Body of pancreas (tissue), 4 donors: Measurements from ENCODE around the gene MGAT4B.

ENCODE experiments used
- CTCF ChIP-seq, 7 experiments: fragments of 450-650 bp in 4 of 7; fragments of 200-600 bp in 3 of 7; sonication (generic) in 3 of 7; IDR thresholded peaks; one replicate each; pipeline ENCODE4 v1.5.1; 2016 to 2019; ENCODE audit warnings: antibody characterized with exemption in 7 of 7
- POLR2A ChIP-seq, 3 donors: fragments of 450-650 bp; IDR thresholded peaks; one replicate each; pipeline ENCODE4 v1.6.1; 2016; ENCODE audit warnings: antibody characterized with exemption in 3 of 3, mild to moderate bottlenecking in 2 of 3

DNA sequence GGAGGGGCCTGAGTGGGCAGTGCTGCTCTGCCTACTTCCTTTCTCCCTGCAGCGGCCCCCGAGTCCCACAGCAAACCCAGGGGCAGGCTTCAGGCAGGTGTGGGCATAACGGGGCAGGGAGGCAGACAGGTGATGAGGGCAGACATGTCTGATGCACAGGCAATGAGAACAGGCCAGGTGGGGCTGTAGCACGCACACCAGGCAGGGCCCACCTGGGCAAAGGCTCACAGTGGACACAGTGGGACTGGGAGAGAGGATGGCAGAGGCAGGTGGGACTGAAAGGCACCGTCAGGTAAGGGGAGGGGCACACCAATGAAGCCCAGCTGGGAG, 7.1 kb downstream of the MGAT4B start:
- TF ChIP-seq CTCF (IDR thresholded peaks at IDR 0.05), result no peak
- TF ChIP-seq POLR2A (IDR thresholded peaks at IDR 0.05), result no peak
